HG02610 (cell line): Measurements from ENCODE around the gene KIAA0753.
"Not testable (repeated sequence)": the region's sequence is repeated elsewhere in the genome, so short reads cannot be mapped to it uniquely, and the experiment has no call there.

Experiments
- ATAC-seq: cut with Tn5 transposase; IDR thresholded peaks from one replicate; pipeline ENCODE4 v1.9.1; 2021; ENCODE audit warnings: mild to moderate bottlenecking, moderate library complexity; ENCODE audit not compliant: unreplicated experiment

Gene KIAA0753

GRCh38 chr17:6599364-6599763 lies 41.1 kb downstream of the KIAA0753 start:
- no peak for ATAC-seq

- no peak for ATAC-seq
These were observed 42.8 kb downstream of the KIAA0753 start for GRCh38 chr17:6597727-6598126.

- no peak for ATAC-seq
These were observed 43.6 kb downstream of the KIAA0753 start for GRCh38 chr17:6596941-6597340.

GRCh38 chr17:6596511-6596910 lies 44.0 kb downstream of the KIAA0753 start:
- no peak for ATAC-seq

GRCh38 chr17:6596081-6596480 lies 44.4 kb downstream of the KIAA0753 start:
- ATAC-seq, result no peak

- not testable (repeated sequence) for ATAC-seq
These were observed 47.1 kb downstream of the KIAA0753 start for GRCh38 chr17:6593371-6593770.

- ATAC-seq, result no peak
These were observed 48.3 kb downstream of the KIAA0753 start for GRCh38 chr17:6592173-6592572.

- ATAC-seq, result no peak
These were observed 48.8 kb downstream of the KIAA0753 start for GRCh38 chr17:6591599-6592158.

GRCh38 chr17:6589266-6589946 lies 51.1 kb downstream of the KIAA0753 start:
- no peak for ATAC-seq

- no peak for ATAC-seq
These were observed 52.3 kb downstream of the KIAA0753 start for GRCh38 chr17:6588165-6588564.

- no peak for ATAC-seq
These were observed 53.2 kb downstream of the KIAA0753 start for GRCh38 chr17:6587310-6587709.

GRCh38 chr17:6583411-6583810 lies 57.1 kb downstream of the KIAA0753 start:
- no peak for ATAC-seq

GRCh38 chr17:6580625-6581024 lies 59.9 kb downstream of the KIAA0753 start:
- no peak for ATAC-seq

- ATAC-seq, result no peak
These were observed 62.0 kb downstream of the KIAA0753 start for GRCh38 chr17:6578491-6578890.

- ATAC-seq, result no peak
These were observed 62.7 kb downstream of the KIAA0753 start for GRCh38 chr17:6577686-6578263.

GRCh38 chr17:6576038-6576785 lies 64.3 kb downstream of the KIAA0753 start:
- ATAC-seq, result no peak

GRCh38 chr17:6575596-6575988 lies 64.9 kb downstream of the KIAA0753 start:
- no peak for ATAC-seq

GRCh38 chr17:6574687-6575595 lies 65.6 kb downstream of the KIAA0753 start:
- ATAC-seq, result peak; percentile 39

- ATAC-seq, result no peak
These were observed 66.4 kb downstream of the KIAA0753 start for GRCh38 chr17:6573982-6574686.

- not testable (repeated sequence) for ATAC-seq
These were observed 67.0 kb downstream of the KIAA0753 start for GRCh38 chr17:6573495-6573894.
